CD14-positive monocyte (primary cell): Measurements from ENCODE around the gene TMEM164. TPM values are rescaled to one million over a fixed set of nuclear protein-coding genes. Genes with fewer than 3 reads are reported as not detected.

Experiments
- DNase-seq, 3 donors: peaks; one replicate each; pipeline ENCODE4 v3.0.0-alpha.2; 2011 to 2022
- H2AFZ ChIP-seq: 2 replicates; pipeline ENCODE4 v1.6.0; 2012; ENCODE audit warnings: mild to moderate bottlenecking, low read depth, low read length, inconsistent platforms; ENCODE audit not compliant: insufficient read depth, poor library complexity, severe bottlenecking
- H3K27ac ChIP-seq, 2 donors: 1 replicate in 1 of 2; 2 replicates in 1 of 2; pipeline ENCODE4 v1.5.1; 2012 to 2013; ENCODE audit warnings: low read length in 2 of 2, control low read depth in 1 of 2, inconsistent platforms in 1 of 2, low read depth in 1 of 2, mild to moderate bottlenecking in 1 of 2
- H3K27me3 ChIP-seq, 2 donors: one replicate each; pipeline versions ENCODE4 v1.6.0 to v1.6.1; 2011 to 2013; ENCODE audit warnings: low read length in 2 of 2; ENCODE audit not compliant: control insufficient read depth in 2 of 2, insufficient read depth in 2 of 2
- H3K36me3 ChIP-seq, 2 donors: replicated peaks in 1 of 2; 1 replicate in 1 of 2; 2 replicates in 1 of 2; pipeline versions ENCODE4 v1.5.1 to v1.6.1; 2012 to 2013; ENCODE audit warnings: low read length in 2 of 2, control low read depth in 1 of 2, inconsistent platforms in 1 of 2, mild to moderate bottlenecking in 1 of 2; ENCODE audit not compliant: insufficient read depth in 2 of 2, control insufficient read depth in 1 of 2
- H3K4me1 ChIP-seq, 2 donors: 1 replicate in 1 of 2; 2 replicates in 1 of 2; pipeline versions ENCODE4 v1.5.1 to v1.6.1; 2012 to 2013; ENCODE audit warnings: low read length in 2 of 2, control low read depth in 1 of 2, inconsistent platforms in 1 of 2, mild to moderate bottlenecking in 1 of 2, moderate library complexity in 1 of 2; ENCODE audit not compliant: insufficient read depth in 2 of 2, control insufficient read depth in 1 of 2
- H3K4me2 ChIP-seq: replicated peaks from 2 replicates; pipeline ENCODE3; 2012; ENCODE audit warnings: low read length, moderate library complexity, mild to moderate bottlenecking; ENCODE audit not compliant: poor library complexity, severe bottlenecking; ENCODE audit errors: extremely low read depth
- H3K4me3 ChIP-seq, 3 experiments: fragments of 200-600 bp in 1 of 3; sonication (generic) in 1 of 3; replicated peaks in 1 of 3; 1 replicate in 2 of 3; 2 replicates in 1 of 3; pipeline ENCODE4 v1.5.1; 2011 to 2013; ENCODE audit warnings: low read length in 3 of 3, mild to moderate bottlenecking in 3 of 3, control low read depth in 2 of 3, low read depth in 2 of 3, inconsistent platforms in 1 of 3, moderate library complexity in 1 of 3
- H3K79me2 ChIP-seq: 2 replicates; pipeline ENCODE4 v1.6.0; 2012; ENCODE audit warnings: mild to moderate bottlenecking, control low read depth, inconsistent platforms, low read length, moderate library complexity; ENCODE audit not compliant: insufficient read depth
- H3K9ac ChIP-seq: 2 replicates; pipeline ENCODE4 v1.6.0; 2017; ENCODE audit warnings: low read length, mild to moderate bottlenecking; ENCODE audit not compliant: insufficient read depth, poor library complexity, severe bottlenecking
- H3K9me3 ChIP-seq, 2 donors: replicated peaks in 1 of 2; 1 replicate in 1 of 2; 2 replicates in 1 of 2; pipeline versions ENCODE4 v1.5.1 to v1.6.1; 2012 to 2013; ENCODE audit warnings: low read length in 2 of 2, control low read depth in 1 of 2; ENCODE audit not compliant: control insufficient read depth in 1 of 2, insufficient read depth in 1 of 2
- H4K20me1 ChIP-seq: 2 replicates; pipeline ENCODE4 v1.6.0; 2012; ENCODE audit warnings: mild to moderate bottlenecking, low read length, control low read depth, moderate library complexity; ENCODE audit not compliant: insufficient read depth
- H3K27ac Mint-ChIP-seq, 7 donors: one replicate each; pipeline ENCODE4 v1.8.0; 2020; ENCODE audit warnings: mild to moderate bottlenecking in 7 of 7, mixed read lengths in 7 of 7, moderate library complexity in 6 of 7, inconsistent platforms in 2 of 7
- H3K27me3 Mint-ChIP-seq, 3 donors: one replicate each; pipeline ENCODE4 v1.8.0; 2021 to 2022; ENCODE audit warnings: low read depth in 3 of 3, mild to moderate bottlenecking in 3 of 3, mixed read lengths in 3 of 3, moderate library complexity in 3 of 3, inconsistent platforms in 1 of 3
- H3K36me3 Mint-ChIP-seq, 2 donors: one replicate each; pipeline ENCODE4 v1.8.0; 2020; ENCODE audit warnings: mixed read lengths in 2 of 2, inconsistent platforms in 1 of 2, mild to moderate bottlenecking in 1 of 2
- H3K4me1 Mint-ChIP-seq: one replicate; pipeline ENCODE4 v1.8.0; 2020; ENCODE audit warnings: mild to moderate bottlenecking, mixed read lengths
- H3K4me3 Mint-ChIP-seq, 2 donors: one replicate each; pipeline ENCODE4 v1.8.0; 2020; ENCODE audit warnings: mild to moderate bottlenecking in 2 of 2, mixed read lengths in 2 of 2, moderate library complexity in 1 of 2
- H3K9me3 Mint-ChIP-seq, 7 donors: one replicate each; pipeline ENCODE4 v1.8.0; 2020 to 2022; ENCODE audit warnings: mixed read lengths in 7 of 7, mild to moderate bottlenecking in 6 of 7, moderate library complexity in 6 of 7, inconsistent platforms in 2 of 7
- WGBS: methylation state at CpG from one replicate; pipeline ENCODE4 v1.1.5; 2013; ENCODE audit warnings: missing lambda C conversion rate; ENCODE audit not compliant: insufficient coverage; 5-methylcytosine and 5-hydroxymethylcytosine counted together
- intact Hi-C, 2 donors: fragments of 100-400 bp; cut with micrococcal nuclease; formaldehyde crosslinking; loops; one replicate each; pipeline versions ENCODE4 v1.15.0 to v1.15.1; 2023
- polyA plus RNA-seq, 3 donors: library from polyadenylated mRNA; depleted of rRNA in 1 of 3; unstranded in 2 of 3; stranded (reverse) in 1 of 3; fragments of 300-500 nt in 2 of 3; fragments of >200 nt in 1 of 3; fragmentation: Illumina TruSeq in 2 of 3; gene quantifications; 1 replicate in 2 of 3; 2 replicates in 1 of 3; pipeline ENCODE4 v1.2.3, GENCODE V29; 2012 to 2021
- TF ChIP-seq, protein P1 (sequence below): fragments of 200-600 bp; IDR thresholded peaks from one replicate; pipeline ENCODE4 v1.8.0; 2022; ENCODE audit warnings: antibody characterized with exemption, mild to moderate bottlenecking

The TMEM164 gene
- polyA plus RNA-seq, 3 donors, result 5.3 to 39.5 (median 7.3) TPM

DNA sequence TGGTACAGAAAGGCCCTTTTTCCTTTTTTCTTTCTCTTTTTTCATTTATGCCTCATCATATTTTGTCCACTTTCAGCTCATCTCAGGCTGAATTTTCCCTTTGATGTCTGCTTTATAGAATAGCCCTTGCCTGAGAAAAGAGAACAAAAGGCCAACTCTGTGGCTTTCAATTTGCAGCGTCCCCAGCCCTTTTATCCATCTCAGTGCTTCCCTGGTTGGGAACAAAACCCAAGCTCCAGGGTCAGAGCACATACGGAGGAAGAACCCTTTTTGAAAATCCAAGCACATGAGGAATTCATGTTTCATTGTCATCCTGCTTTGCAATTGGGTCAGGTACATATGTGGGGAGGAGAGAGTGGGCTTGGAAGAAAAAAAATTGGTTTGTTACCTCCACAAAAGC lies 47.5 kb downstream of the TMEM164 start:
- H3K9me3 ChIP-seq, result no peaks in the 10 kb centered on the region
- Mint-ChIP-seq H3K36me3 (peaks cover 22 to 27% of the 10 kb centered on the region in 2 donors), H3K27me3 (peaks cover 0 to 16% (median 0%) of the 10 kb centered on the region in 3 donors), H3K9me3 (no peaks in the 10 kb centered on the region), H3K4me1 (peaks cover 25% of the 10 kb centered on the region), H3K4me3 (no peak overlapping the region), H3K27ac (no peak overlapping the region)
- H3K79me2 ChIP-seq, result peaks cover 53% of the 10 kb centered on the region
- peaks cover 37% of the 10 kb centered on the region for H4K20me1 ChIP-seq
- H3K36me3 ChIP-seq, result peaks cover 12 to 28% of the 10 kb centered on the region in 2 donors
- intact Hi-C loops, result no loop called here
- no peak overlapping the region for H3K4me3 ChIP-seq
- no peak overlapping the region for H3K27ac ChIP-seq
- no CpG with 5 or more reads among the region's 2 CpGs for WGBS
- no peak overlapping the region for H2AFZ ChIP-seq
- DNase-seq, result no peak
- no peak overlapping the region for H3K4me2 ChIP-seq
- TF ChIP-seq, protein P1, sequence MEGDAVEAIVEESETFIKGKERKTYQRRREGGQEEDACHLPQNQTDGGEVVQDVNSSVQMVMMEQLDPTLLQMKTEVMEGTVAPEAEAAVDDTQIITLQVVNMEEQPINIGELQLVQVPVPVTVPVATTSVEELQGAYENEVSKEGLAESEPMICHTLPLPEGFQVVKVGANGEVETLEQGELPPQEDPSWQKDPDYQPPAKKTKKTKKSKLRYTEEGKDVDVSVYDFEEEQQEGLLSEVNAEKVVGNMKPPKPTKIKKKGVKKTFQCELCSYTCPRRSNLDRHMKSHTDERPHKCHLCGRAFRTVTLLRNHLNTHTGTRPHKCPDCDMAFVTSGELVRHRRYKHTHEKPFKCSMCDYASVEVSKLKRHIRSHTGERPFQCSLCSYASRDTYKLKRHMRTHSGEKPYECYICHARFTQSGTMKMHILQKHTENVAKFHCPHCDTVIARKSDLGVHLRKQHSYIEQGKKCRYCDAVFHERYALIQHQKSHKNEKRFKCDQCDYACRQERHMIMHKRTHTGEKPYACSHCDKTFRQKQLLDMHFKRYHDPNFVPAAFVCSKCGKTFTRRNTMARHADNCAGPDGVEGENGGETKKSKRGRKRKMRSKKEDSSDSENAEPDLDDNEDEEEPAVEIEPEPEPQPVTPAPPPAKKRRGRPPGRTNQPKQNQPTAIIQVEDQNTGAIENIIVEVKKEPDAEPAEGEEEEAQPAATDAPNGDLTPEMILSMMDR, result no peak
- peaks cover 0 to 8% of the 10 kb centered on the region in 2 donors for H3K4me1 ChIP-seq
- peaks cover 0 to 4% of the 10 kb centered on the region in 2 donors for H3K27me3 ChIP-seq
- H3K9ac ChIP-seq, result no peak overlapping the region

DNA sequence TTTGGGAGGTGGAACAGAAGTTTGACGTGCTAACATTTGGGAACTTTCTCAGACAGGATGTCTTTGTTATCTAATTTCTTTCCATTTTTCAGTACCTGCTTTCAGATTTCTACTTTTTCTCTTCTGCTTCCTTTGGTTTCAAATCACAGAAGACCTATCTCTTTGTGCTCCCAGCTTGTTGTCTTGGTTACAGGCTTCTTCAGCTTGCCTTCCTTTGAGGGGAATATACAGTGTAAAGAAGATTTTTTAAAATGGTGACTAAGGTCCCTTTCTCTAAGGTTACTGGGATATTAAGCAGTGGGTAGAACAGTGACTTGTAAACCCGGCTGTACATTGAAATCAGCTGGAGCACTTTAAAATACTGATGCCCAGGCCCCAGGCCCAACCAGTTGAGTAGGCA lies 48.0 kb downstream of the TMEM164 start:
- H3K4me3 ChIP-seq, result no peak overlapping the region
- intact Hi-C loops, result no loop called here
- H3K36me3 Mint-ChIP-seq, result peaks cover 22 to 28% of the 10 kb centered on the region in 2 donors

More for the DNA sequence above, 48.0 kb downstream of the TMEM164 start:
- DNase-seq, result no peak
- TF ChIP-seq, protein P1, result no peak
- no CpG with 5 or more reads among the region's 2 CpGs for WGBS
- Histone ChIP-seq H3K9ac (no peak overlapping the region), H3K27me3 (peaks cover 0 to 4% of the 10 kb centered on the region in 2 donors), H3K4me1 (peaks cover 0 to 6% of the 10 kb centered on the region in 2 donors), H4K20me1 (peaks cover 38% of the 10 kb centered on the region), H3K27ac (no peak overlapping the region), H3K4me2 (no peak overlapping the region), H3K79me2 (peaks cover 52% of the 10 kb centered on the region), H2AFZ (no peak overlapping the region), H3K36me3 (peaks cover 12 to 28% of the 10 kb centered on the region in 2 donors), H3K9me3 (no peaks in the 10 kb centered on the region)
- H3K4me3 Mint-ChIP-seq, result no peak overlapping the region
- no peak overlapping the region for H3K27ac Mint-ChIP-seq
- H3K9me3 Mint-ChIP-seq, result peaks cover 0 to 3% (median 0%) of the 10 kb centered on the region in 7 donors
- peaks cover 0 to 13% (median 0%) of the 10 kb centered on the region in 3 donors for H3K27me3 Mint-ChIP-seq
- H3K4me1 Mint-ChIP-seq, result peaks cover 23% of the 10 kb centered on the region
